CD4-positive, CD25-positive, alpha-beta regulatory T cell (primary cell): ENCODE data around the gene ZNF664. TPM values are rescaled to one million over a fixed set of nuclear protein-coding genes. Genes with fewer than 3 reads are reported as not detected.

Experiments used
- ATAC-seq, 2 donors: fragments of 150-1000 bp; cut with Tn5 transposase; one replicate each; pipeline ENCODE4 v1.10.0; 2021; ENCODE audit warnings: low read depth in 2 of 2, moderate number of reproducible peaks in 2 of 2, moderate library complexity in 1 of 2
- DNase-seq, 3 donors: peaks; one replicate each; pipeline versions ENCODE4 v3.0.0 to v3.0.0-alpha.2; 2012 to 2022; ENCODE audit warnings: mixed read lengths in 1 of 3
- H3K27ac ChIP-seq: one replicate; pipeline ENCODE4 v1.7.0; 2013; ENCODE audit warnings: mild to moderate bottlenecking, low read length; ENCODE audit not compliant: insufficient read depth, poor library complexity, severe bottlenecking
- H3K27me3 ChIP-seq: one replicate; pipeline ENCODE4 v1.7.0; 2013; ENCODE audit warnings: low read length; ENCODE audit not compliant: control insufficient read depth, insufficient read depth
- H3K36me3 ChIP-seq: one replicate; pipeline ENCODE4 v1.7.0; 2013; ENCODE audit warnings: mild to moderate bottlenecking, low read length, moderate library complexity; ENCODE audit not compliant: control insufficient read depth, insufficient read depth
- H3K4me1 ChIP-seq: 2 replicates; pipeline ENCODE4 v1.7.0; 2013; ENCODE audit warnings: mild to moderate bottlenecking, low read length; ENCODE audit not compliant: insufficient read depth, control insufficient read depth, poor library complexity, severe bottlenecking
- H3K4me3 ChIP-seq: one replicate; pipeline ENCODE4 v1.7.0; 2013; ENCODE audit warnings: low read depth, mild to moderate bottlenecking, low read length, moderate library complexity
- H3K9me3 ChIP-seq, 2 experiments: 1 replicate in 1 of 2; 2 replicates in 1 of 2; pipeline ENCODE4 v1.7.0; 2013; ENCODE audit warnings: low read length in 2 of 2, mild to moderate bottlenecking in 1 of 2, moderate library complexity in 1 of 2; ENCODE audit not compliant: control insufficient read depth in 2 of 2
- H3K27ac Mint-ChIP-seq, 3 donors: one replicate each; pipeline ENCODE4 v1.8.0; 2020 to 2022; ENCODE audit warnings: mild to moderate bottlenecking in 3 of 3, mixed read lengths in 3 of 3, moderate library complexity in 2 of 3
- H3K27me3 Mint-ChIP-seq: one replicate; pipeline ENCODE4 v1.8.0; 2022; ENCODE audit warnings: mild to moderate bottlenecking, mixed read lengths
- H3K36me3 Mint-ChIP-seq: one replicate; pipeline ENCODE4 v1.8.0; 2020; ENCODE audit warnings: mixed read lengths
- H3K4me1 Mint-ChIP-seq, 4 donors: one replicate each; pipeline ENCODE4 v1.8.0; 2020 to 2022; ENCODE audit warnings: mixed read lengths in 4 of 4, mild to moderate bottlenecking in 1 of 4
- H3K4me3 Mint-ChIP-seq, 4 donors: one replicate each; pipeline ENCODE4 v1.8.0; 2020 to 2022; ENCODE audit warnings: mild to moderate bottlenecking in 4 of 4, mixed read lengths in 4 of 4, moderate library complexity in 3 of 4
- H3K9me3 Mint-ChIP-seq, 7 donors: one replicate each; pipeline ENCODE4 v1.8.0; 2020 to 2022; ENCODE audit warnings: mixed read lengths in 7 of 7, mild to moderate bottlenecking in 3 of 7, moderate library complexity in 2 of 7
- polyA plus RNA-seq, 4 donors: library from polyadenylated mRNA; unstranded; fragments of 300-500 nt; fragmentation: Illumina TruSeq; gene quantifications; one replicate each; pipeline ENCODE4 v1.2.3, GENCODE V29; 2021
- total RNA-seq: library from RNA; stranded (reverse); gene quantifications from one replicate; pipeline ENCODE4 v1.2.3, GENCODE V29; 2022

Gene ZNF664
- total and polyA plus RNA-seq, 5 donors from 2014 or later, result 6.9 to 24.5 (median 10.0) TPM

DNA sequence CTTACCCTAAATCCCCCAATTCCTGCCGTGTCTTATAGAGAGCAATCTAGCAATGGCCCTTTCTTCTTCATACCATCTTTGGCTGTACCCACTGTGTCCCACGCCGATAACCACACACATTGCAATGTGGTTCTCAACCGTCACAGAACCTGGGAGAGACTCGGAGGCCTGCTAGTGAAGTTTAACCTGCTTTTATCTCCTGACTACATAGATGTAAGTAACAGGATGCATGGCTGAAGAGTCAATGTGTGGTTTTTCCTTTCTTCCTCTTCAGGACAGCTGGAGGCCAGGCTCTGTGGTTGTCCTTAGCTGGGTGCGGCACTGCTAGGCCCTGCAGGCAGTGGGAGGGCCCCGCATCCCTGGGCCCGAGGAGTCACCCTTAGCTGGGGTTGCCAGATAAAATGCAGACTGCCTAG lies 51.3 kb downstream of the ZNF664 start:
- DNase-seq (no peak), ATAC-seq (no peak)
- H3K4me1 ChIP-seq, result no peaks in the 10 kb centered on the region
- Mint-ChIP-seq H3K36me3 (peaks cover 3% of the 10 kb centered on the region), H3K4me3 (no peak overlapping the region), H3K9me3 (no peaks in the 10 kb centered on the region), H3K27me3 (peaks cover 11% of the 10 kb centered on the region), H3K27ac (no peak overlapping the region), H3K4me1 (no peaks in the 10 kb centered on the region)
- no peaks in the 10 kb centered on the region for H3K27me3 ChIP-seq
- no peaks in the 10 kb centered on the region for H3K36me3 ChIP-seq
- no peaks in the 10 kb centered on the region for H3K9me3 ChIP-seq
- no peak overlapping the region for H3K27ac ChIP-seq
- no peak overlapping the region for H3K4me3 ChIP-seq

DNA sequence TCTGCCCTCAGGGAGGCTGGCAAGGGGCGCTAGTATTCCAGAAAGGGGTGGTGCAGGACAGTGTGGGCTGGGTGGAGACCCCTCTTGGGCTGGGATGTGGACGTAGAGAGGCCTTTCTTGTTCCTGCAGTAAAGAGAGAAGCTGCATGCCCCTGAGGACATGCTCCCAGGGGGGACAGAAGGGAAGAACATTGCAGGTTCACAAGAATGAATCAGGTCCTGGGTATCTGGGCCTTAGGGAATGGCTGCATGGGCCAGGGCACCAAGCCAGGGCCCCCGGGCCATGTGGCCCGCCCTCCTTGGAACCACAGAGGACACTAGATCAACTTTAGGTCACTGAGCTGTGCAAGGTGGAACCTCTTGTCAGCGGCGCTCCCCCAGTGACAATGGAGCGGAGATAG lies 51.8 kb downstream of the ZNF664 start:
- H3K9me3 Mint-ChIP-seq, result no peaks in the 10 kb centered on the region
- H3K9me3 ChIP-seq, result no peaks in the 10 kb centered on the region
- DNase-seq (no peak), ATAC-seq (no peak)
- H3K36me3 ChIP-seq, result no peaks in the 10 kb centered on the region
- H3K4me3 Mint-ChIP-seq, result no peak overlapping the region
- no peak overlapping the region for H3K27ac Mint-ChIP-seq
- H3K27ac ChIP-seq, result no peak overlapping the region
- H3K4me3 ChIP-seq, result no peak overlapping the region
- H3K36me3 Mint-ChIP-seq, result peaks cover 3% of the 10 kb centered on the region
- no peaks in the 10 kb centered on the region for H3K4me1 Mint-ChIP-seq
- peaks cover 11% of the 10 kb centered on the region for H3K27me3 Mint-ChIP-seq
- no peaks in the 10 kb centered on the region for H3K27me3 ChIP-seq
- H3K4me1 ChIP-seq, result no peaks in the 10 kb centered on the region

DNA sequence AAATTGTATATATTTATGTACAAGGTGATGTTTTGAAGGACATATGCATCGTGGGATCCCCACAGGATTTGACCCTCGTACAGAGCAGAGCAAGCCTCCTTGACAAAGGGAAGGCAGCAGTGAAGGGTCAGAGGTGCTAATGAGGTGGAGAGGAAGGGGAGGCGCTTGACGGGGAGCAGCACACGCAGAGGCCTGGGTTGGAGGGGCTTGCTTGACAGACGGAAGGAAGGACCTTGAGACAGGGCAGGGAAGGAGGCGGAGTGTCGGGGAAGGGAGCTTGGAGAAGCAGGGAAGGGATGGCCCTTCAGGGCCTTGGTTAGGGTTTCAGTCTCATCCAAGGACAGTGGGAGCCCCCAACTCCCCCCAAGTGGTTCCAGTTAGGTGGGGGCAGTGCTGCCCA lies 52.6 kb downstream of the ZNF664 start:
- H3K36me3 ChIP-seq, result no peaks in the 10 kb centered on the region
- no peaks in the 10 kb centered on the region for H3K4me1 ChIP-seq
- no peak overlapping the region for H3K27ac Mint-ChIP-seq
- H3K4me3 ChIP-seq, result no peak overlapping the region
- H3K27me3 Mint-ChIP-seq, result peaks cover 6% of the 10 kb centered on the region
- no peaks in the 10 kb centered on the region for H3K4me1 Mint-ChIP-seq
- no peak overlapping the region for H3K4me3 Mint-ChIP-seq
- H3K9me3 ChIP-seq, result no peaks in the 10 kb centered on the region
- DNase-seq (no peak), ATAC-seq (no peak)
- H3K27me3 ChIP-seq, result no peaks in the 10 kb centered on the region
- no peak overlapping the region for H3K27ac ChIP-seq
- H3K9me3 Mint-ChIP-seq, result no peaks in the 10 kb centered on the region
- peaks cover 3% of the 10 kb centered on the region for H3K36me3 Mint-ChIP-seq

DNA sequence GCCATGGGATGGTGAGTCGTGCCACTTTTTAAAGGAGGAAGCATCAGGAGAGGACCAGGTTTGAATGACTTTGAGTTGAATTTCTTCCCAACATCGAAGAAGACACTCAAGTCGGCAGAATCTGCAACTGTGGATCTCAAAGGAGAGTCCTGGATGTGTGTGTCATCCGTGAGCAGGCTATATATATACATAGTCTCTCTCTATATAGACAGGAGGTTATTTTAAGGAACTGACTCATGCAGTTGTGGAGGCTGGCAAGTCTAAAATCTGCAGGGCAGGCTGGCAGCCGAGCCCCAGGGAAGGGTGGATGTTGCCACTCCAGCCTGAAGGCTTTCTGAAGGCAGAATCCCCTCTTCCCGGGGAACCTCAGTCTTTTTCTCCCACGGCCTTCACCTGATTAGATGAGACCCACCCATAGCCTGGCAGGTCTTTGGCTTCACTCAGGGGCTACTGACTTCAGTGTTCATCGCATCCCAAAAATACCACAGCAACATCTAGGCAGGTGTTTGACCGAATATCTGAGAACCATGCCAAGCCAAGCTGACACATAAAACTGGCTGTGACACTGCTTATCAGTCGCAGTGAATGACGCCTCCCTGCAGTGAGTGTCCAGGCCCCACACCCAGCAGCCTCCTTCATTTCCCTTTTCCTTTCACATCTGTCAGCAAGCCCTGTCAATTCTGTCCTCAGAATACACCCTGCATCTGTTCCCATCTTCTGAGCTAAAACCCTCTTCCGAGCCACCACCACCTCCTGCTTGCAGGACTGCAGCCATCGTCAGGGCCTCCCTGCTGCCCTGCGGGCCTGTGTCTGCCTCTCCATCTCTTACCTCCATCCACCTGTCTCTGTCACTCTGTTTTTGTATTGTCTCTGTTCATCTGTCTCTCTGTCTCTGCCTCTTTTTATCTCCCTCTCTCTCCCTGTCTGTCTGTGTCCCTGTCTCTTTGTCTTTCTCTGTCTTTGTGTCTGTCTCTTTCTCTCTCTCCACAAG lies 54.0 kb downstream of the ZNF664 start:
- Histone ChIP-seq H3K9me3 (no peaks in the 10 kb centered on the region), H3K27me3 (no peaks in the 10 kb centered on the region), H3K27ac (no peak overlapping the region), H3K36me3 (no peaks in the 10 kb centered on the region), H3K4me3 (no peak overlapping the region), H3K4me1 (no peaks in the 10 kb centered on the region)
- Mint-ChIP-seq H3K9me3 (no peaks in the 10 kb centered on the region), H3K4me3 (peak overlapping the region in 1 of 4 donors; percentile 56), H3K27me3 (peaks cover 6% of the 10 kb centered on the region), H3K36me3 (peaks cover 3% of the 10 kb centered on the region), H3K27ac (no peak overlapping the region), H3K4me1 (no peaks in the 10 kb centered on the region)
- no peak for DNase-seq
- no peak for ATAC-seq

DNA sequence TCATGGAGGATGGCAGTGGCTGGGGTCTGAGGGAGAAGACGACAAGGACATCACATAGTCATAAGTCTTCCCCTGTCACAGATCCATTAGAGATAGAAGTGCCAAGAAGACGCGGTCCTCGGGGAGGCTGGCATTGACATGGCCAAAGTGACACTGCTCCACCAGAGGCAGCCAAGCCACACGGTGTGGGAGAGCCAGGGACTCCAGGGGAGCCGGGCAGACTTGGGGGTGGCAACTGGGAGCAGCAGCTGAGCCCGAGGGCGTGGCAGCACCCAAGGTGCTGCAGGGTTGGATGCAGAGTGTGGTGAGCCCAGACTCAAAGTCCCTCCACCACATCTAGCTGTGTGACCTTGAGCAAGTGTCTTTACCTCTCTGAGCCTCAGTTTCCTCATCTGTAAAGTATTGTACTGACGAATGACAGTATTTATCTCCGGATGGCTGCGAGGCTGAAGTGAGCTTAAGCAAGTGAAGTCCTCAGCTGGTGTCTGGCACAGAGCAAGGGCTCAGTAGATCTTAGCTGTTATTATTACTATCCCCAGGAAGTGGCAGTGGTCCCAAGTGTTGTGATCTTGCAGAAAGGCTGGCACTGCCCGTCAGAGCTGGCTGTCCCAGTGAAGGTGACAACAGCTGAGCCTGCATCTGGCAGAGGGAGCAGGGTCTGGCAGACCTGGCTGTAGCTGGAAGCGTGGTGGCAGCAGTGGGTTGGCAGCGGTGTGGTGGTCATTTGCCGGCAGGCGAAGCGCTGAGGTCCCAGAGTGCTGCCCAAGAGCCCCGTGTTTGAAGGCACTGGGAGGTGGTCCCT lies 54.9 kb downstream of the ZNF664 start:
- Histone ChIP-seq H3K36me3 (no peaks in the 10 kb centered on the region), H3K9me3 (no peaks in the 10 kb centered on the region), H3K4me3 (no peak overlapping the region), H3K27ac (no peak overlapping the region), H3K27me3 (no peaks in the 10 kb centered on the region), H3K4me1 (no peaks in the 10 kb centered on the region)
- DNase-seq (no peak), ATAC-seq (no peak)
- Mint-ChIP-seq H3K27me3 (peaks cover 6% of the 10 kb centered on the region), H3K4me1 (no peaks in the 10 kb centered on the region), H3K36me3 (peaks cover 3% of the 10 kb centered on the region), H3K4me3 (no peak overlapping the region), H3K9me3 (no peaks in the 10 kb centered on the region), H3K27ac (no peak overlapping the region)

DNA sequence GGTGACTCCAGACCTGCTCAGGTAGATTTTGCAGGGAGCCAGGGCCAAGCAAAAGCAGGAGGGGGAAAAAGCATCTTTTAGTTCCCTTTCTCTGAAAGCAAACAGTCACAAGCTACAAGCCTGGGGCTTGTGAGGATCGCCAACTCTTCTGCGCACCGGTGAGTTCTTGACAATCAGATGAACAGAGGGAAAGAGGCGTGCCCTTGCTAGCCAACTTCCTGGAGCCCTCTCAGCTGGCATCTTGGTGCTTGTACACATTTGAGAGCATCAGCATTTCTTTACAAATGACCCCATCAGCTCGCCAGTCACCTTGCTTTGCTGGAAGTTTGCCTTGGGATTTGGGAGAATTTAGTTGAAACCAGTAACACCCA lies 55.5 kb downstream of the ZNF664 start:
- Mint-ChIP-seq H3K4me1 (no peaks in the 10 kb centered on the region), H3K27me3 (peaks cover 9% of the 10 kb centered on the region), H3K4me3 (no peak overlapping the region), H3K36me3 (peaks cover 3% of the 10 kb centered on the region), H3K27ac (no peak overlapping the region), H3K9me3 (no peaks in the 10 kb centered on the region)
- Histone ChIP-seq H3K36me3 (no peaks in the 10 kb centered on the region), H3K27me3 (no peaks in the 10 kb centered on the region), H3K9me3 (no peaks in the 10 kb centered on the region), H3K4me3 (no peak overlapping the region), H3K27ac (no peak overlapping the region), H3K4me1 (no peaks in the 10 kb centered on the region)
- DNase-seq (no peak), ATAC-seq (no peak)

DNA sequence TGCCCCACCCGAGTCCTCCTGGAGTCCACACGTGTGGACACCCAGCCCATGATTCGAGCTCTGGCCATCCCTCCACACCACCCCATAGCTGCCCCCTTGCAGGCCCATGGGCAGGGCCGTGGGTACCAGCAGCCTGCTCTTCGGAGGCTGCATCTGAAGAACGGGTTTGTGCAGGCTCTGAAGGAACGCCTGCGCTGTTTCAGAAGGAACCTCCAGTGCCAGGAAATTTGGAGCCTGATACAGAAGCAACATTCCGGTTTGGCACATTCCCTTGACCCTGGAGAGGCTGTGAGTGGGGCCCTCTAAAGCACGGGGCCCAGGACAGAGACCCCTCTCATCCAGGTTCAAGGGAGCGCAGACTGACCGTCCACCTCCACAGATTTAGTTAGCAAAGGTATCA lies 57.0 kb downstream of the ZNF664 start:
- H3K4me3 ChIP-seq, result no peak overlapping the region
- Mint-ChIP-seq H3K9me3 (no peaks in the 10 kb centered on the region), H3K4me3 (no peak overlapping the region), H3K27me3 (peaks cover 9% of the 10 kb centered on the region), H3K36me3 (peaks cover 3% of the 10 kb centered on the region), H3K4me1 (no peaks in the 10 kb centered on the region), H3K27ac (no peak overlapping the region)
- no peaks in the 10 kb centered on the region for H3K36me3 ChIP-seq
- no peaks in the 10 kb centered on the region for H3K9me3 ChIP-seq
- H3K27me3 ChIP-seq, result no peaks in the 10 kb centered on the region
- no peak for ATAC-seq
- DNase-seq, result no peak
- H3K27ac ChIP-seq, result no peak overlapping the region
- H3K4me1 ChIP-seq, result no peaks in the 10 kb centered on the region
